GM13977 (cell line): ENCODE data around the gene MLXIPL.

Source experiments
- DNase-seq: peaks from one replicate; pipeline ENCODE4 v3.0.0; 2012; ENCODE audit warnings: low spot score
- CTCF ChIP-seq: IDR thresholded peaks from 2 replicates; pipeline ENCODE4 v1.5.1; 2012; ENCODE audit warnings: mild to moderate bottlenecking, control low read depth; ENCODE audit not compliant: insufficient read depth; ENCODE audit errors: extremely low read depth, missing control alignments
- in situ Hi-C: fragments of 300-500 bp; cut with MboI; formaldehyde crosslinking; loops from one replicate; pipeline ENCODE4 v1.12.0; 2022; ENCODE audit warnings: low sequenced_read_pairs, low pct_unique_long_range_greater_than_20kb, mixed read lengths, inconsistent platforms; ENCODE audit not compliant: unreplicated experiment

Gene MLXIPL

GRCh38 chr7:73577627-73578341, 46.5 kb downstream of the MLXIPL start:
- DNase-seq, result no peak
- in situ Hi-C loops, result no loop called here
- no peak for TF ChIP-seq CTCF

GRCh38 chr7:73573791-73574190, 50.5 kb downstream of the MLXIPL start:
- in situ Hi-C loops, result no loop called here
- TF ChIP-seq CTCF, result no peak

GRCh38 chr7:73573276-73573675, 51.0 kb downstream of the MLXIPL start:
- TF ChIP-seq CTCF, result no peak
- in situ Hi-C loops, result no loop called here

More at GRCh38 chr7:73573791-73574190, 50.5 kb downstream of the MLXIPL start:
- no peak for DNase-seq

GRCh38 chr7:73572767-73573186, 51.5 kb downstream of the MLXIPL start:
- no peak for DNase-seq
- in situ Hi-C loops, result no loop called here
- no peak for TF ChIP-seq CTCF

More at GRCh38 chr7:73573276-73573675, 51.0 kb downstream of the MLXIPL start:
- DNase-seq, result no peak

GRCh38 chr7:73570977-73571376, 53.3 kb downstream of the MLXIPL start:
- in situ Hi-C loops, result no loop called here
- TF ChIP-seq CTCF, result no peak
- DNase-seq, result no peak

GRCh38 chr7:73570521-73570920, 53.8 kb downstream of the MLXIPL start:
- in situ Hi-C loops, result no loop called here
- no peak for DNase-seq
- no peak for TF ChIP-seq CTCF

GRCh38 chr7:73569042-73569608, 55.2 kb downstream of the MLXIPL start:
- no peak for TF ChIP-seq CTCF
- in situ Hi-C loops, result no loop called here
- no peak for DNase-seq
